Measurements from ENCODE around the gene INPP5A. TPM values are rescaled to one million over a fixed set of nuclear protein-coding genes. Genes with fewer than 3 reads are reported as not detected.

Gene INPP5A
- total and polyA plus RNA-seq, 10 donors: 11.1 to 41.3 (median 30.8) TPM

DNA sequence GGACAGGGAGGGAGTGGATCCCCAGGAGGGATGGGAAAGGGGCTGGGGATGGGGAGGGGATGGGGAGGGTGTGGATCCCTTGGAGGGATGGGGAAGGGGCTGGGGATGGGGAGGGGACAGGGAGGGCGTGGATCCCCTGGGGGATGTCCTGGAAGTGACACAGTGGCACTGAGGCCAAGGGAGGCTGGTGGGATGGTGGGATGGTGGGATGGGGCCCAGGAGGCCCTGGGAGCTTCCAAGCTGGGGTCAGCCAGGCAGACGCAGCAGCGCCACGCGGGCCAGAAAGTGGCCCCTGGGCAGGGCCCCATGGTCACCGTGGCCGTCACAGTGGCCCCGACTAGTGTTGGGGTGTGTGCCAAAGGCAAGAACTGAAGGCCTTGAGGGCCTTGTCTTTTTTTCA, 67.8 kb downstream of the INPP5A start:
- Histone ChIP-seq H3K9me3 (peaks cover 0 to 11% (median 8%) of the 10 kb centered on the region in 8 donors), H3K4me1 (peaks cover 11 to 34% (median 21%) of the 10 kb centered on the region in 6 donors), H3K27ac (no peak overlapping the region), H3K36me3 (peaks cover 0 to 37% (median 3%) of the 10 kb centered on the region in 6 donors), H3K4me3 (no peak overlapping the region), H3K27me3 (replicated peaks in 1 of 7) (no peaks in the 10 kb centered on the region)
- intact Hi-C loops (cut with DNase I; ENCODE audit: low total_unique reads): no loop called here
- TF ChIP-seq POLR2A (IDR thresholded peaks at IDR 0.05) (no peak), POLR2AphosphoS5 (IDR thresholded peaks at IDR 0.05) (no peak)
- TF ChIP-seq, protein P1, sequence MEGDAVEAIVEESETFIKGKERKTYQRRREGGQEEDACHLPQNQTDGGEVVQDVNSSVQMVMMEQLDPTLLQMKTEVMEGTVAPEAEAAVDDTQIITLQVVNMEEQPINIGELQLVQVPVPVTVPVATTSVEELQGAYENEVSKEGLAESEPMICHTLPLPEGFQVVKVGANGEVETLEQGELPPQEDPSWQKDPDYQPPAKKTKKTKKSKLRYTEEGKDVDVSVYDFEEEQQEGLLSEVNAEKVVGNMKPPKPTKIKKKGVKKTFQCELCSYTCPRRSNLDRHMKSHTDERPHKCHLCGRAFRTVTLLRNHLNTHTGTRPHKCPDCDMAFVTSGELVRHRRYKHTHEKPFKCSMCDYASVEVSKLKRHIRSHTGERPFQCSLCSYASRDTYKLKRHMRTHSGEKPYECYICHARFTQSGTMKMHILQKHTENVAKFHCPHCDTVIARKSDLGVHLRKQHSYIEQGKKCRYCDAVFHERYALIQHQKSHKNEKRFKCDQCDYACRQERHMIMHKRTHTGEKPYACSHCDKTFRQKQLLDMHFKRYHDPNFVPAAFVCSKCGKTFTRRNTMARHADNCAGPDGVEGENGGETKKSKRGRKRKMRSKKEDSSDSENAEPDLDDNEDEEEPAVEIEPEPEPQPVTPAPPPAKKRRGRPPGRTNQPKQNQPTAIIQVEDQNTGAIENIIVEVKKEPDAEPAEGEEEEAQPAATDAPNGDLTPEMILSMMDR (IDR thresholded peaks at IDR 0.05 in 8 of 11, conservative IDR thresholded peaks at IDR 0.05 in 3 of 11): no peak
- WGBS, 5 donors: 73 to 82% (median 79%) methylated on average over 8 of the region's 8 CpGs
- DNase-seq: no peak

DNA sequence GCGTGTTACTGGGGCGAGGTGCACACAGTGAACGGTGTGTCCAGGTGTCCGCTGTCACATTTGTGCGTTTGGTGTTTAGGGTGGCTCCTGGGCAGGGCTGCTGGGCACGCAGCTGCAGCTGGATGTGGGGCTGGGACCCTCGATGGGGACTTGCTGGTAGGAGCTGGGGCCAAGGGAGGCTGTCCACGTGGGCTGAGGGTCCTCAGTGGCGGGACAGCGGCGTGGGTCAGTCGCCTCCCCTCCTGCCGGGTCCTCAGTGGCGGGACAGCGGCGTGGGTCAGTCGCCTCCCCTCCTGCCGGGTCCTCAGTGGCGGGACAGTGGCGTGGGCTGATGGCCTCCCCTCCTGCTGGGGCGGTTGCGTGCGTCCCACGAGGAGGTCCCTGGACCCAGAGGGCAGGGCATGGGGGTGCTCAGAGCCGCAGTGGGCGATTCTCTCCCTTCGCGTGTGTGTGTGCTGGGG, 68.5 kb downstream of the INPP5A start:
- intact Hi-C loops (cut with DNase I; ENCODE audit: low total_unique reads): no loop called here
- peaks cover 0 to 39% (median 3%) of the 10 kb centered on the region in 6 donors for H3K36me3 ChIP-seq
- no peak overlapping the region for H3K27ac ChIP-seq
- WGBS, 5 donors: 79 to 87% (median 83%) methylated on average over 24 to 28 of the region's 28 CpGs
- H3K9me3 ChIP-seq: peaks cover 0 to 5% (median 2%) of the 10 kb centered on the region in 8 donors
- peak; percentile 59 for DNase-seq
- H3K4me1 ChIP-seq: peaks cover 11 to 41% (median 21%) of the 10 kb centered on the region in 6 donors
- TF ChIP-seq, protein P1 (IDR thresholded peaks at IDR 0.05 in 8 of 11, conservative IDR thresholded peaks at IDR 0.05 in 3 of 11): no peak
- TF ChIP-seq POLR2AphosphoS5 (IDR thresholded peaks at IDR 0.05) (no peak), POLR2A (IDR thresholded peaks at IDR 0.05) (no peak)
- no peaks in the 10 kb centered on the region for H3K27me3 ChIP-seq (replicated peaks in 1 of 7)
- H3K4me3 ChIP-seq: no peak overlapping the region

DNA sequence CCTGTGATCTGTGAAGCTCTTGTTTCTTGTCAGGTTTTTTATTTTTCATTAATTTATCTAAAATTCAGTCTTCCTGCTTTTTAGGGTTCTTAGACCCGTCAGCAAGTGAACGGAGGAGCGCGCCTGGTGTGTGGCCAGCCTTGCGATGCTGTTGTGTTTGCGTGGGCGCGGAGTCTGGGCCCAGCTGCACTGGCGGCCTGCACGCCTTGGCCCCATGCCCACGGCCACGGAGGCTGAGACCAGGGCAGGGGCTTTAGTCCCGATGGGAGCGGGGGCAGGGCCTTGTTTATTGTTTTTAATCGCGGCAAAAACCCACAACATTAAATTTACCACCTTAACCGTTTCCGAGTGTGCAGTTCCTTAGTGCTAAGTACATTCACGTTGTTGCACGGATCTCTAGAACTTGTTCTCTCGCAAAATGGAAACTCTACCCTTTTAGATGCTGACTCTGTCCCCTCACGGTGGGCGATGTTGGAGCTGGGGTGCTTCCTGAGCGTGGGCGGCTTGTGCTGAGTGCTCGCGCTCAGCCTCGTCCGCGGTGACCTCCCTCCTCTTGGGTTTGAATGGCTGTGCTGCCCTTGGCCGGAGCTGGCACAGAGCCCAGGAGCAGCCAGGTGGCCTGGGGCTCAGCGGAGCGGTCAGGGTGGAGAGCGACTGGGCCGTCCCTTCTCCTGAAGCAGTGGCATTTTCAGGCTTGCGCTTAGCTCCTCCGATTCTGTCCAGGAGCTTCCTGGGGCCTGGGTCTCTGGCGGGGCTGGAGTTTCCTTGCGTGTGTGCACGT, 69.1 kb downstream of the INPP5A start:
- peak; percentile 81 for DNase-seq
- Histone ChIP-seq H3K27ac (no peak overlapping the region), H3K36me3 (peaks cover 0 to 39% (median 3%) of the 10 kb centered on the region in 6 donors), H3K4me3 (peak overlapping the region in 1 of 8 donors; percentile 7), H3K4me1 (peaks cover 11 to 41% (median 21%) of the 10 kb centered on the region in 6 donors), H3K27me3 (replicated peaks in 1 of 7) (no peaks in the 10 kb centered on the region), H3K9me3 (no peaks in the 10 kb centered on the region)
- TF ChIP-seq, protein P1 (IDR thresholded peaks at IDR 0.05 in 8 of 11, conservative IDR thresholded peaks at IDR 0.05 in 3 of 11): no peak
- TF ChIP-seq POLR2AphosphoS5 (IDR thresholded peaks at IDR 0.05): peak in 2 of 3 donors; percentile 57 to 69
- WGBS, 5 donors: 59 to 77% (median 73%) methylated on average over 38 to 40 of the region's 40 CpGs
- intact Hi-C loops (cut with DNase I; ENCODE audit: low total_unique reads): no loop called here

DNA sequence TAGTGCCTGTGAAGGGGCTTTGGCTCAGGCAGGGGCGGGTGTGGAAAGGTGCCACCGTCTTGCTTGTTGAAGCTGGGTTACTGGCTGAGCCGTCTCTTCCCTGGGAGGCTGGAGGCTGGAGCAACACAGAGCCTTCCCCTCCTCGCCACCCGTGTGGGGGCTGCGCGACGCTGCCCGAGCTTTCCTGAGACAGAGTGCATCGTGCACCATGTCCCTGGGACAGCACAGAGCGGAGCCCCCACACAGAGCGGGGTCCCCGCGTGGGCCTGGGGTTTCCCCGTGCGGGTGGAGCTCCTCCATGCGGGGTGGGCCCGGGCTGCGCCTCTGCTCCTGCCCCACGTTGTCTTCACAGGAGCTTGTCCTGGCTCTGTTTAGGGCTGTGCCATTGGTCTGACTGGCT, 69.9 kb downstream of the INPP5A start:
- Histone ChIP-seq H3K4me3 (no peak overlapping the region), H3K27ac (no peak overlapping the region), H3K9me3 (no peaks in the 10 kb centered on the region), H3K36me3 (peaks cover 0 to 39% (median 3%) of the 10 kb centered on the region in 6 donors), H3K27me3 (replicated peaks in 1 of 7) (no peaks in the 10 kb centered on the region), H3K4me1 (peaks cover 11 to 41% (median 19%) of the 10 kb centered on the region in 6 donors)
- intact Hi-C loops (cut with DNase I; ENCODE audit: low total_unique reads): no loop called here
- TF ChIP-seq POLR2AphosphoS5 (IDR thresholded peaks at IDR 0.05) (no peak), POLR2A (IDR thresholded peaks at IDR 0.05) (no peak)
- TF ChIP-seq, protein P1 (IDR thresholded peaks at IDR 0.05 in 8 of 11, conservative IDR thresholded peaks at IDR 0.05 in 3 of 11): no peak
- DNase-seq: peak; percentile 60
- WGBS, 5 donors: 84 to 94% (median 93%) methylated on average over 12 to 20 of the region's 20 CpGs
